HG02763 (cell line): ENCODE results near the gene TBC1D1.

Experiments used
- ATAC-seq: cut with Tn5 transposase; IDR thresholded peaks from one replicate; pipeline ENCODE4 v1.9.1; 2021; ENCODE audit warnings: mild to moderate bottlenecking, moderate library complexity; ENCODE audit not compliant: unreplicated experiment

TBC1D1 gene

GRCh38 chr4:38137080-38137479, 246.2 kb downstream of the TBC1D1 start:
- no peak for ATAC-seq

GRCh38 chr4:38138363-38138762, 247.5 kb downstream of the TBC1D1 start:
- ATAC-seq: no peak

GRCh38 chr4:38139187-38139586, 248.3 kb downstream of the TBC1D1 start:
- ATAC-seq: no peak

GRCh38 chr4:38140643-38141203, 249.8 kb downstream of the TBC1D1 start:
- ATAC-seq: no peak

GRCh38 chr4:38141808-38142500, 251.1 kb downstream of the TBC1D1 start:
- ATAC-seq: no peak

- no peak for ATAC-seq
These were observed 253.1 kb downstream of the TBC1D1 start for GRCh38 chr4:38144031-38144430.

- no peak for ATAC-seq
These were observed 254.3 kb downstream of the TBC1D1 start for GRCh38 chr4:38145033-38145678.

- no peak for ATAC-seq
These were observed 254.9 kb downstream of the TBC1D1 start for GRCh38 chr4:38145741-38146140.

GRCh38 chr4:38146383-38146782, 255.5 kb downstream of the TBC1D1 start:
- no peak for ATAC-seq

GRCh38 chr4:38149472-38149996, 258.6 kb downstream of the TBC1D1 start:
- ATAC-seq: no peak

GRCh38 chr4:38149997-38150671, 259.2 kb downstream of the TBC1D1 start:
- ATAC-seq: no peak

GRCh38 chr4:38150766-38151165, 259.9 kb downstream of the TBC1D1 start:
- ATAC-seq: no peak

- ATAC-seq: no peak
These were observed 261.0 kb downstream of the TBC1D1 start for GRCh38 chr4:38151873-38152272.

GRCh38 chr4:38152305-38152704, 261.4 kb downstream of the TBC1D1 start:
- ATAC-seq: no peak

- ATAC-seq: no peak
These were observed 262.0 kb downstream of the TBC1D1 start for GRCh38 chr4:38152721-38153386.

- no peak for ATAC-seq
These were observed 262.5 kb downstream of the TBC1D1 start for GRCh38 chr4:38153387-38153760.

GRCh38 chr4:38154252-38154651, 263.4 kb downstream of the TBC1D1 start:
- ATAC-seq: no peak

- ATAC-seq: no peak
These were observed 264.1 kb downstream of the TBC1D1 start for GRCh38 chr4:38154681-38155588.

- ATAC-seq: no peak
These were observed 264.9 kb downstream of the TBC1D1 start for GRCh38 chr4:38155589-38156294.
